OCI-LY7 (cell line): ENCODE results near the gene PSPN. TPM values are rescaled to one million over a fixed set of nuclear protein-coding genes. Genes with fewer than 3 reads are reported as not detected.

Experiments
- BruUV-seq: library from RNA; stranded (reverse); fragments of 400-500 nt; replicated peaks from 2 replicates; lab custom pipeline; 2021; lab: Mats Ljungman, UMichigan
- CTCF ChIA-PET: fragments of 300-600 bp; sonication (Branson Sonifier 250); formaldehyde crosslinking; loops from one replicate; lab custom pipeline; 2022; ENCODE audit warnings: antibody characterized with exemption; ENCODE audit not compliant: unreplicated experiment; lab: Charles Lee
- POLR2A ChIA-PET: fragments of 300-600 bp; sonication (Branson Sonifier 250); formaldehyde crosslinking; loops from one replicate; lab custom pipeline; 2022; ENCODE audit warnings: antibody characterized with exemption; lab: Charles Lee
- DNase-seq: peaks from one replicate; pipeline ENCODE4 v3.0.0-alpha.2; 2015; ENCODE audit warnings: low spot score
- H2AFZ ChIP-seq: fragments of 200-600 bp; sonication (generic), shearing (Covaris generic); 2 replicates; pipeline ENCODE4 v1.6.1; 2014; ENCODE audit warnings: mild to moderate bottlenecking, antibody characterized with exemption, low read length, moderate library complexity
- H3K27ac ChIP-seq: fragments of 200-600 bp; sonication (generic); 2 replicates; pipeline ENCODE4 v1.5.1; 2014; ENCODE audit warnings: mixed run types, low read depth, mild to moderate bottlenecking, moderate library complexity, low read length, inconsistent platforms; ENCODE audit not compliant: poor library complexity, severe bottlenecking
- H3K36me3 ChIP-seq: fragments of 200-600 bp; sonication (generic); 2 replicates; pipeline ENCODE4 v1.6.1; 2014; ENCODE audit warnings: mild to moderate bottlenecking, antibody characterized with exemption, low read length, moderate library complexity, mixed read lengths; ENCODE audit not compliant: insufficient read depth
- H3K4me1 ChIP-seq: fragments of 200-600 bp; sonication (generic); 2 replicates; pipeline ENCODE4 v1.5.1; 2014; ENCODE audit warnings: mild to moderate bottlenecking, low read length; ENCODE audit not compliant: insufficient read depth, poor library complexity, severe bottlenecking
- H3K4me2 ChIP-seq: fragments of 200-600 bp; sonication (generic); 2 replicates; pipeline ENCODE4 v1.6.1; 2014; ENCODE audit warnings: mild to moderate bottlenecking, low read length
- H3K4me3 ChIP-seq: fragments of 200-600 bp; sonication (generic); 2 replicates; pipeline ENCODE4 v1.5.1; 2014; ENCODE audit warnings: mild to moderate bottlenecking, low read depth, low read length; ENCODE audit not compliant: poor library complexity, severe bottlenecking
- H3K79me2 ChIP-seq: fragments of 200-600 bp; sonication (generic); 2 replicates; pipeline ENCODE4 v1.6.1; 2016; ENCODE audit warnings: low read depth, mild to moderate bottlenecking, low read length, moderate library complexity, mixed read lengths; ENCODE audit not compliant: insufficient read depth
- H3K9me2 ChIP-seq: fragments of 200-600 bp; sonication (generic); 2 replicates; pipeline ENCODE4 v1.6.1; 2016; ENCODE audit warnings: mild to moderate bottlenecking, low read length, mixed read lengths; ENCODE audit not compliant: insufficient read depth
- H3K9me3 ChIP-seq: fragments of 200-600 bp; sonication (generic); 2 replicates; pipeline ENCODE4 v1.6.1; 2014; ENCODE audit warnings: mild to moderate bottlenecking, mixed run types, low read length, mixed read lengths
- H4K20me1 ChIP-seq: fragments of 200-600 bp; sonication (generic); 2 replicates; pipeline ENCODE4 v1.6.1; 2014; ENCODE audit warnings: mild to moderate bottlenecking, antibody characterized with exemption, low read length, moderate library complexity, mixed read lengths; ENCODE audit not compliant: insufficient read depth
- CTCF ChIP-seq: fragments of 200-600 bp; sonication (generic); conservative IDR thresholded peaks from 2 replicates; pipeline ENCODE4 v1.5.1; 2014; ENCODE audit warnings: mild to moderate bottlenecking, antibody characterized with exemption, low read length, moderate library complexity, mixed read lengths
- EZH2phosphoT487 ChIP-seq: fragments of 200-600 bp; sonication (generic); IDR thresholded peaks from 2 replicates; pipeline ENCODE4 v1.6.1; 2018; ENCODE audit warnings: low read depth, borderline replicate concordance, mild to moderate bottlenecking, mixed run types, antibody characterized with exemption, low read length, moderate library complexity, mixed read lengths
- intact Hi-C: fragments of 100-400 bp; cut with micrococcal nuclease; formaldehyde crosslinking; loops from one replicate; pipeline ENCODE4 v1.10.0; 2022; ENCODE audit not compliant: unreplicated experiment
- total RNA-seq, 2 experiments: library from RNA; depleted of rRNA in 1 of 2; stranded (reverse); fragments of >200 nt in 1 of 2; shearing (Covaris generic) in 1 of 2; gene quantifications; 2 replicates each; pipeline ENCODE4 v1.2.3, GENCODE V29; 2014 to 2022

The PSPN gene
- total RNA-seq, 2 experiments from 2014 or later = 1.6 to 2.1 TPM

GRCh38 chr19:6412447-6413091 lies 36.8 kb upstream of the PSPN start:
- Histone ChIP-seq H2AFZ (no peak overlapping the region), H4K20me1 (no peaks in the 10 kb centered on the region), H3K4me2 (no peak overlapping the region), H3K36me3 (peaks cover 54% of the 10 kb centered on the region), H3K4me3 (no peak overlapping the region), H3K27ac (no peak overlapping the region), H3K4me1 (no peaks in the 10 kb centered on the region), H3K79me2 (no peaks in the 10 kb centered on the region), H3K9me3 (no peaks in the 10 kb centered on the region), H3K9me2 (no peaks in the 10 kb centered on the region)
- POLR2A ChIA-PET = no interaction called here
- CTCF ChIA-PET = no interaction called here
- TF ChIP-seq CTCF (peak; percentile 85), EZH2phosphoT487 (no peak)
- no TSS peak for BruUV-seq
- intact Hi-C loops = no loop called here
- DNase-seq = peak; percentile 60

DNA sequence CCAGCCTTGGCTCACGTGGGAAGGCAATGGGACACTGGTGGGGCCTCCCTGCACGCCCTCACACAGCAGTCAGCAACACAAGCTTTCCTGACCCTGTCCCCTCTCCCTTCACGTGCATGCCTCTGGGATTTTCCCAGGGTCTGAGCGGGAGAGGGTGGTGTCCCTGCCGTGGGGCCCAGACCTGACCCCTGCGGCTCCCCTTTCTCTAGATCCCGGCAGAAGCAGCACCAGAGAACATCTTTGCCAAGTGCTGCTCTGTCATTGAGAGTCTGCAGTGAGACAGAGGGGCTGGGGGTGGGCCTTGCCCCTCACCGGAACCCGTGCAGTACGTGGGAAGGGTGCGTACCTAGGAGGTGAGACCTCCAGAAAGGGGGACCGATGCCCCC lies 36.3 kb upstream of the PSPN start:
- TF ChIP-seq CTCF = no peak
- no peak for TF ChIP-seq EZH2phosphoT487
- no TSS peak for BruUV-seq
- no peaks in the 10 kb centered on the region for H4K20me1 ChIP-seq
- no peak overlapping the region for H3K27ac ChIP-seq
- no peak overlapping the region for H2AFZ ChIP-seq
- peaks cover 49% of the 10 kb centered on the region for H3K36me3 ChIP-seq
- POLR2A ChIA-PET = no interaction called here
- DNase-seq = no peak
- no peak overlapping the region for H3K4me3 ChIP-seq
- no peaks in the 10 kb centered on the region for H3K79me2 ChIP-seq
- H3K4me2 ChIP-seq = no peak overlapping the region
- H3K9me3 ChIP-seq = no peaks in the 10 kb centered on the region
- CTCF ChIA-PET = no interaction called here
- no peaks in the 10 kb centered on the region for H3K4me1 ChIP-seq
- intact Hi-C loops = no loop called here
- no peaks in the 10 kb centered on the region for H3K9me2 ChIP-seq

GRCh38 chr19:6409346-6409745 lies 33.6 kb upstream of the PSPN start:
- POLR2A ChIA-PET = no interaction called here
- Histone ChIP-seq H3K4me3 (no peak overlapping the region), H3K4me1 (no peaks in the 10 kb centered on the region), H3K27ac (no peak overlapping the region), H3K9me3 (no peaks in the 10 kb centered on the region), H4K20me1 (no peaks in the 10 kb centered on the region), H2AFZ (no peak overlapping the region), H3K4me2 (no peak overlapping the region), H3K36me3 (peaks cover 22% of the 10 kb centered on the region), H3K9me2 (no peaks in the 10 kb centered on the region), H3K79me2 (no peaks in the 10 kb centered on the region)
- BruUV-seq = no TSS peak
- CTCF ChIA-PET = no interaction called here
- no peak for TF ChIP-seq CTCF
- TF ChIP-seq EZH2phosphoT487 = no peak
- intact Hi-C loops = no loop called here
- DNase-seq = no peak
